H9 (cell line): ENCODE results near the gene LRRC42. TPM values are rescaled to one million over a fixed set of nuclear protein-coding genes. Genes with fewer than 3 reads are reported as not detected.
"Not testable (repeated sequence)": the region's sequence is repeated elsewhere in the genome, so short reads cannot be mapped to it uniquely, and the experiment has no call there.

ENCODE experiments used
- DNase-seq: peaks from one replicate; pipeline ENCODE4 v3.0.0-alpha.2; 2017
- H2AFZ ChIP-seq: one replicate; pipeline ENCODE4 v1.6.1; 2013; ENCODE audit warnings: mild to moderate bottlenecking, low read length, control low read depth, moderate library complexity
- H2AK5ac ChIP-seq: 2 replicates; pipeline ENCODE4 v1.6.1; 2013; ENCODE audit warnings: low read length, control low read depth, mixed read lengths; ENCODE audit not compliant: insufficient read length
- H2BK120ac ChIP-seq: one replicate; pipeline ENCODE4 v1.6.1; 2013; ENCODE audit warnings: low read depth, mild to moderate bottlenecking, low read length, control low read depth, inconsistent platforms; ENCODE audit not compliant: poor library complexity, severe bottlenecking
- H2BK12ac ChIP-seq: 2 replicates; pipeline ENCODE4 v1.6.1; 2013; ENCODE audit warnings: low read length, control low read depth, mixed read lengths, low read depth; ENCODE audit not compliant: insufficient read length
- H2BK15ac ChIP-seq: 2 replicates; pipeline ENCODE4 v1.6.1; 2013; ENCODE audit warnings: low read depth, low read length, control low read depth
- H2BK20ac ChIP-seq: one replicate; pipeline ENCODE4 v1.6.1; 2013; ENCODE audit warnings: low read depth, mild to moderate bottlenecking, low read length, control low read depth, inconsistent platforms; ENCODE audit not compliant: poor library complexity, severe bottlenecking
- H2BK5ac ChIP-seq: 2 replicates; pipeline ENCODE4 v1.6.1; 2013; ENCODE audit warnings: low read length, control low read depth, mixed read lengths; ENCODE audit not compliant: insufficient read length
- H3K14ac ChIP-seq: 2 replicates; pipeline ENCODE4 v1.6.1; 2013; ENCODE audit warnings: low read length, control low read depth; ENCODE audit not compliant: insufficient read depth
- H3K18ac ChIP-seq: 2 replicates; pipeline ENCODE4 v1.6.1; 2013; ENCODE audit warnings: low read depth, mild to moderate bottlenecking, mixed read lengths, low read length, control low read depth; ENCODE audit not compliant: insufficient read length
- H3K23ac ChIP-seq: 2 replicates; pipeline ENCODE4 v1.6.1; 2013; ENCODE audit warnings: low read length, control low read depth, mixed read lengths, low read depth; ENCODE audit not compliant: insufficient read length
- H3K23me2 ChIP-seq: 2 replicates; pipeline ENCODE4 v1.6.1; 2013; ENCODE audit warnings: low read depth, mild to moderate bottlenecking, mixed read lengths, low read length, control low read depth; ENCODE audit not compliant: insufficient read length, poor library complexity, severe bottlenecking
- H3K27ac ChIP-seq: 2 replicates; pipeline ENCODE4 v1.5.1; 2013; ENCODE audit warnings: low read length, control low read depth, mixed read lengths, low read depth; ENCODE audit not compliant: insufficient read length
- H3K27me3 ChIP-seq: 2 replicates; pipeline ENCODE4 v1.6.1; 2013; ENCODE audit warnings: low read length, control low read depth, inconsistent platforms; ENCODE audit not compliant: insufficient read depth
- H3K4ac ChIP-seq: 2 replicates; pipeline ENCODE4 v1.6.1; 2013; ENCODE audit warnings: low read depth, mild to moderate bottlenecking, control low read depth, inconsistent platforms, low read length, moderate library complexity
- H3K4me1 ChIP-seq: 2 replicates; pipeline ENCODE4 v1.6.1; 2013; ENCODE audit warnings: low read length, control low read depth, inconsistent platforms; ENCODE audit not compliant: insufficient read depth
- H3K4me2 ChIP-seq: 2 replicates; pipeline ENCODE4 v1.6.1; 2013; ENCODE audit warnings: low read length, control low read depth, mixed read lengths; ENCODE audit not compliant: insufficient read length, insufficient read depth
- H3K56ac ChIP-seq: 2 replicates; pipeline ENCODE4 v1.6.1; 2013; ENCODE audit warnings: low read depth, mild to moderate bottlenecking, mixed read lengths, low read length, control low read depth; ENCODE audit not compliant: insufficient read length
- H3K79me1 ChIP-seq: 2 replicates; pipeline ENCODE4 v1.6.1; 2013; ENCODE audit warnings: low read depth, mild to moderate bottlenecking, moderate library complexity, low read length, control low read depth, inconsistent platforms; ENCODE audit not compliant: insufficient read depth, poor library complexity, severe bottlenecking
- H3K79me2 ChIP-seq: 2 replicates; pipeline ENCODE4 v1.6.1; 2013; ENCODE audit warnings: low read length, control low read depth, inconsistent platforms; ENCODE audit not compliant: insufficient read depth
- H3K9ac ChIP-seq: 2 replicates; pipeline ENCODE4 v1.6.1; 2013; ENCODE audit warnings: low read length, control low read depth, mixed read lengths; ENCODE audit not compliant: insufficient read length; ENCODE audit errors: extremely low read depth
- H3K9me3 ChIP-seq: one replicate; pipeline ENCODE4 v1.6.1; 2013; ENCODE audit warnings: low read depth, low read length, inconsistent platforms; ENCODE audit not compliant: control insufficient read depth
- H3T11ph ChIP-seq: one replicate; pipeline ENCODE4 v1.6.1; 2013; ENCODE audit warnings: mild to moderate bottlenecking, low read length, control low read depth, inconsistent platforms
- H4K20me1 ChIP-seq: one replicate; pipeline ENCODE4 v1.6.1; 2013; ENCODE audit not compliant: control insufficient read depth, insufficient read length, insufficient read depth
- H4K5ac ChIP-seq: 2 replicates; pipeline ENCODE4 v1.6.1; 2013; ENCODE audit warnings: low read depth, mild to moderate bottlenecking, mixed read lengths, low read length, control low read depth; ENCODE audit not compliant: insufficient read length
- H4K8ac ChIP-seq: replicated peaks from 2 replicates; pipeline ENCODE4 v1.6.1; 2013; ENCODE audit warnings: low read length, control low read depth, mixed read lengths, low read depth; ENCODE audit not compliant: insufficient read length
- H4K91ac ChIP-seq: 2 replicates; pipeline ENCODE4 v1.6.1; 2013; ENCODE audit warnings: low read depth, mild to moderate bottlenecking, moderate library complexity, mixed read lengths, low read length, control low read depth; ENCODE audit not compliant: insufficient read length
- H3K27ac Mint-ChIP-seq, 3 experiments: 2 replicates in 2 of 3; 3 replicates in 1 of 3; pipeline ENCODE4 v1.8.0; 2020 to 2021; ENCODE audit warnings: mixed read lengths in 3 of 3, mild to moderate bottlenecking in 1 of 3, moderate library complexity in 1 of 3
- H3K27me3 Mint-ChIP-seq: 2 replicates; pipeline ENCODE4 v1.8.0; 2021; ENCODE audit warnings: low read depth, mild to moderate bottlenecking, moderate library complexity, mixed read lengths
- H3K36me3 Mint-ChIP-seq, 3 experiments: 2 replicates in 2 of 3; 3 replicates in 1 of 3; pipeline ENCODE4 v1.8.0; 2020 to 2021; ENCODE audit warnings: low read depth in 3 of 3, mixed read lengths in 3 of 3; ENCODE audit not compliant: insufficient read depth in 1 of 3
- H3K4me1 Mint-ChIP-seq, 2 experiments: 2 replicates each; pipeline ENCODE4 v1.8.0; 2020; ENCODE audit warnings: mixed read lengths in 2 of 2
- H3K4me3 Mint-ChIP-seq, 2 experiments: 2 replicates in 1 of 2; 3 replicates in 1 of 2; pipeline ENCODE4 v1.8.0; 2020 to 2021; ENCODE audit warnings: mild to moderate bottlenecking in 2 of 2, mixed read lengths in 2 of 2, moderate library complexity in 1 of 2
- H3K9me3 Mint-ChIP-seq, 2 experiments: 2 replicates in 1 of 2; 3 replicates in 1 of 2; pipeline ENCODE4 v1.8.0; 2020; ENCODE audit warnings: mild to moderate bottlenecking in 2 of 2, mixed read lengths in 2 of 2, moderate library complexity in 1 of 2
- CTCF ChIP-seq: fragments of 200-600 bp; sonication (generic); conservative IDR thresholded peaks from 3 replicates; pipeline ENCODE4 v1.8.0; 2021; ENCODE audit warnings: antibody characterized with exemption, mild to moderate bottlenecking
- WGBS: extraction: QIAGEN DNeasy Blood & Tissue Kit; methylation state at CpG from one replicate; pipeline ENCODE4 v1.1.7; 2013; ENCODE audit warnings: missing lambda C conversion rate, low lambda C conversion rate, mixed read lengths; ENCODE audit not compliant: insufficient read length; ENCODE audit errors: extremely low coverage; 5-methylcytosine and 5-hydroxymethylcytosine counted together
- total RNA-seq: library from RNA; stranded (reverse); gene quantifications from 2 replicates; pipeline ENCODE4 v1.2.1, GENCODE V29; 2021

The LRRC42 gene
- total RNA-seq, 1 experiment from 2014 or later: 36.3 TPM

GRCh38 chr1:54003249-54003646, 57.1 kb downstream of the LRRC42 start:
- H2BK120ac ChIP-seq: no peak overlapping the region
- no peak overlapping the region for H4K5ac ChIP-seq
- no peak overlapping the region for H2BK20ac ChIP-seq
- TF ChIP-seq CTCF: no peak
- no peak overlapping the region for H4K8ac ChIP-seq
- no peaks in the 10 kb centered on the region for H4K20me1 ChIP-seq
- H3K14ac ChIP-seq: no peak overlapping the region
- H3K9me3 ChIP-seq: no peaks in the 10 kb centered on the region
- Mint-ChIP-seq H3K4me3 (no peak overlapping the region), H3K27ac (no peak overlapping the region), H3K27me3 (peaks cover 9% of the 10 kb centered on the region), H3K36me3 (no peaks in the 10 kb centered on the region; a peak in 1 of 7 replicates), H3K4me1 (no peaks in the 10 kb centered on the region), H3K9me3 (peaks cover 8 to 11% of the 10 kb centered on the region in 2 experiments; a peak in 4 of 5 replicates)
- no peaks in the 10 kb centered on the region for H3K4me1 ChIP-seq
- DNase-seq: no peak
- no peak overlapping the region for H2AK5ac ChIP-seq
- H3K9ac ChIP-seq: no peak overlapping the region
- no peak overlapping the region for H4K91ac ChIP-seq
- no peak overlapping the region for H3K27ac ChIP-seq
- no peak overlapping the region for H3K4me2 ChIP-seq
- no peak overlapping the region for H3T11ph ChIP-seq
- H2BK12ac ChIP-seq: no peak overlapping the region
- no CpG with 5 or more reads among the region's 12 CpGs for WGBS
- H2BK5ac ChIP-seq: no peak overlapping the region
- H3K23ac ChIP-seq: no peak overlapping the region
- no peaks in the 10 kb centered on the region for H3K79me2 ChIP-seq
- no peak overlapping the region for H2AFZ ChIP-seq
- no peaks in the 10 kb centered on the region for H3K79me1 ChIP-seq
- no peak overlapping the region for H3K56ac ChIP-seq
- no peak overlapping the region for H3K18ac ChIP-seq
- no peak overlapping the region for H3K4ac ChIP-seq
- H3K27me3 ChIP-seq: no peaks in the 10 kb centered on the region
- no peaks in the 10 kb centered on the region for H3K23me2 ChIP-seq
- H2BK15ac ChIP-seq: no peak overlapping the region

DNA sequence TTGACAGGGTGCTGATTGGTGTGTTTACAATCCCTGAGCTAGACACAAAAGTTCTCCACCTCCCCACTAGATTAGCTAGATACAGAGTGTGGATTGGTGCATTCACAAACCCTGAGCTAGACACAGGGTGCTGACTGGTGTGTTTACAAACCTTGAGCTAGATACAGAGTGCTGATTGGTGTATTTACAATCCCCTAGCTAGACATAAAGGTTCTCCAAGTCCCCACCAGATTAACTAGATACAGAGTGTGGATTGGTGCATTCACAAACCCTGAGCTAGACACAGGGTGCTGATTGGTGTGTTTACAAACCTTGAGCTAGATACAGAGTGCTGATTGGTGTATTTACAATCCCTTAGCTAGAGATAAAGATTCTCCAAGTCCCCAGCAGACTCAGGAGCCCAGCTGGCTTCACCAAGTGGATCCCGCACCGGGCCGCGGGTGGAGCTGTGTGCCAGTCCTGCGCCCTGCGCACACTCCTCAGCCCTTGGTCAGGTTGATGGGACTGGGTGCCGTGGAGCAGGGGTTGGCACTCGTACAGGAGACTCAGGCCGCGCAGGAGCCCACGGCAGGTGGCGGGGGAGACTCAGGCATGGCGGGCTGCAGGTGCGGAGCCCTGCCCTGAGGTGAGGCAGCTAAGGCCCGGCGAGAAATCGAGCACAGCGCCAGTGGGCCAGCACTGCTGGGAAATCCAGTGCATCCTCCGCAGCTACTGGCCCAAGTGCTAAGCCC, 57.8 kb downstream of the LRRC42 start:
- H3T11ph ChIP-seq, H4K5ac ChIP-seq, H4K20me1 ChIP-seq, H3K27me3 Mint-ChIP-seq, H3K79me1 ChIP-seq, H3K14ac ChIP-seq, H2BK15ac ChIP-seq, H3K9me3 ChIP-seq, DNase-seq, H2AFZ ChIP-seq, H3K4me1 ChIP-seq, H3K56ac ChIP-seq, H2AK5ac ChIP-seq, H2BK5ac ChIP-seq, H3K4me3 Mint-ChIP-seq, H3K27ac ChIP-seq, H3K36me3 Mint-ChIP-seq, H3K9ac ChIP-seq, H2BK12ac ChIP-seq, H4K8ac ChIP-seq, H3K4ac ChIP-seq, H3K79me2 ChIP-seq, H4K91ac ChIP-seq, H3K27me3 ChIP-seq, H2BK20ac ChIP-seq, H3K23ac ChIP-seq, H3K18ac ChIP-seq, H2BK120ac ChIP-seq, H3K4me1 Mint-ChIP-seq, H3K27ac Mint-ChIP-seq, H3K23me2 ChIP-seq, H3K4me2 ChIP-seq: not testable (repeated sequence)
- no CpG with 5 or more reads among the region's 19 CpGs for WGBS
- H3K9me3 Mint-ChIP-seq: peaks cover 8 to 11% of the 10 kb centered on the region in 2 experiments; a peak in 4 of 5 replicates
